Activated B cell treated with CpG ODN at 0.5 μM for 24 hours (primary cell): ENCODE measurements around the gene SLC35F4. TPM values are rescaled to one million over a fixed set of nuclear protein-coding genes. Genes with fewer than 3 reads are reported as not detected.

Experiments
- ATAC-seq: fragments of 200-7000 bp; cut with Tn5 transposase; one replicate; pipeline ENCODE4 v1.10.0; 2021; ENCODE audit warnings: low read depth, mild to moderate bottlenecking, moderate library complexity
- CTCF ChIA-PET: fragments of 350-600 bp; sonication (Branson Sonifier 250); formaldehyde crosslinking; loops from one replicate; lab custom pipeline; 2021; ENCODE audit warnings: antibody characterized with exemption; lab: Charles Lee
- POLR2A ChIA-PET: fragments of 350-600 bp; sonication (Branson Sonifier 250); formaldehyde crosslinking; loops from one replicate; lab custom pipeline; 2021; ENCODE audit warnings: antibody characterized with exemption; lab: Charles Lee
- DNase-seq: peaks from one replicate; pipeline ENCODE4 v3.0.0; 2022
- H3K27ac Mint-ChIP-seq: one replicate; pipeline ENCODE4 v1.8.0; 2020; ENCODE audit warnings: mixed read lengths
- H3K27me3 Mint-ChIP-seq: one replicate; pipeline ENCODE4 v1.8.0; 2021; ENCODE audit warnings: mixed read lengths
- H3K36me3 Mint-ChIP-seq: one replicate; pipeline ENCODE4 v1.8.0; 2021; ENCODE audit warnings: low read depth, mixed read lengths
- H3K4me1 Mint-ChIP-seq: one replicate; pipeline ENCODE4 v1.8.0; 2021; ENCODE audit warnings: mixed read lengths
- H3K4me3 Mint-ChIP-seq: one replicate; pipeline ENCODE4 v1.8.0; 2020; ENCODE audit warnings: mild to moderate bottlenecking, mixed read lengths
- H3K9me3 Mint-ChIP-seq: one replicate; pipeline ENCODE4 v1.8.0; 2020; ENCODE audit warnings: mixed read lengths
- CTCF ChIP-seq: fragments of 200-600 bp; IDR thresholded peaks from one replicate; pipeline ENCODE4 v1.8.0; 2022; ENCODE audit warnings: antibody characterized with exemption, mild to moderate bottlenecking
- intact Hi-C: fragments of 100-400 bp; cut with micrococcal nuclease; formaldehyde crosslinking; loops from one replicate; pipeline ENCODE4 v1.15.1; 2024
- total RNA-seq: library from RNA; stranded (reverse); gene quantifications from 2 replicates; pipeline ENCODE4 v1.2.3, GENCODE V29; 2022

SLC35F4 gene
- total RNA-seq, 1 donor from 2014 or later = not detected

GRCh38 chr14:57736391-57736790, 129.5 kb downstream of the SLC35F4 start:
- Mint-ChIP-seq H3K27me3 (peaks cover 2% of the 10 kb centered on the region), H3K9me3 (no peaks in the 10 kb centered on the region), H3K4me1 (no peaks in the 10 kb centered on the region), H3K27ac (no peak overlapping the region), H3K4me3 (no peak overlapping the region), H3K36me3 (no peaks in the 10 kb centered on the region)
- intact Hi-C loops = no loop called here
- POLR2A ChIA-PET = no interaction called here
- no peak for ATAC-seq
- CTCF ChIA-PET = no interaction called here
- TF ChIP-seq CTCF = no peak
- no peak for DNase-seq

- ATAC-seq (no peak), DNase-seq (no peak)
- no peak overlapping the region for H3K4me3 Mint-ChIP-seq
- no peak overlapping the region for H3K27ac Mint-ChIP-seq
- TF ChIP-seq CTCF = no peak
- H3K4me1 Mint-ChIP-seq = no peaks in the 10 kb centered on the region
- H3K27me3 Mint-ChIP-seq = peaks cover 2% of the 10 kb centered on the region
- H3K36me3 Mint-ChIP-seq = no peaks in the 10 kb centered on the region
- no peaks in the 10 kb centered on the region for H3K9me3 Mint-ChIP-seq
- CTCF ChIA-PET = no interaction called here
- POLR2A ChIA-PET = no interaction called here
- intact Hi-C loops = no loop called here
Observed at GRCh38 chr14:57735276-57735675, 130.6 kb downstream of the SLC35F4 start.

- ChIA-PET CTCF (interaction anchor here (0.7 kb wide), 1 partner anchor 12 kb away, joined by 3 read pairs; no protein-coding TSS in a partner anchor), POLR2A (no interaction called here)
- DNase-seq (no peak), ATAC-seq (no peak)
- Mint-ChIP-seq H3K4me3 (no peak overlapping the region), H3K4me1 (no peaks in the 10 kb centered on the region), H3K27ac (no peak overlapping the region), H3K36me3 (no peaks in the 10 kb centered on the region), H3K9me3 (peaks cover 3% of the 10 kb centered on the region), H3K27me3 (peaks cover 2% of the 10 kb centered on the region)
- intact Hi-C loops = no loop called here
- no peak for TF ChIP-seq CTCF
Observed at GRCh38 chr14:57732463-57733285, 133.2 kb downstream of the SLC35F4 start.

- ATAC-seq = no peak
- H3K4me3 Mint-ChIP-seq = no peak overlapping the region
Observed at GRCh38 chr14:57729208-57730187, 136.4 kb downstream of the SLC35F4 start.

More at GRCh38 chr14:57729208-57730187, 136.4 kb downstream of the SLC35F4 start:
- Mint-ChIP-seq H3K4me1 (no peaks in the 10 kb centered on the region), H3K27me3 (peaks cover 2% of the 10 kb centered on the region), H3K9me3 (peaks cover 10% of the 10 kb centered on the region), H3K27ac (no peak overlapping the region), H3K36me3 (no peaks in the 10 kb centered on the region)
- ChIA-PET CTCF (no interaction called here), POLR2A (no interaction called here)
- DNase-seq = no peak
- intact Hi-C loops = no loop called here
- TF ChIP-seq CTCF = no peak
